Mesenchymal stem cell (in vitro differentiated cells and primary cell): ENCODE results near the gene GRAMD1B.

ENCODE experiments used
- DNase-seq: peaks from one replicate; pipeline ENCODE4 v3.0.0-alpha.2; 2013
- H2AFZ ChIP-seq: one replicate; pipeline ENCODE4 v1.6.1; 2013; ENCODE audit warnings: low read depth, mild to moderate bottlenecking, control low read depth, inconsistent platforms, low read length, moderate library complexity
- H2AK5ac ChIP-seq: 2 replicates; pipeline ENCODE4 v1.6.1; 2013; ENCODE audit warnings: low read length, moderate library complexity, mild to moderate bottlenecking, inconsistent platforms; ENCODE audit not compliant: severe bottlenecking
- H2BK120ac ChIP-seq: one replicate; pipeline ENCODE4 v1.6.1; 2013; ENCODE audit warnings: low read depth, mild to moderate bottlenecking, inconsistent platforms, low read length, moderate library complexity
- H2BK12ac ChIP-seq, 2 experiments: one replicate each; pipeline ENCODE4 v1.6.1; 2013; ENCODE audit warnings: inconsistent platforms in 2 of 2, low read length in 2 of 2, mild to moderate bottlenecking in 2 of 2, moderate library complexity in 2 of 2, control low read depth in 1 of 2
- H2BK15ac ChIP-seq: one replicate; pipeline ENCODE4 v1.6.1; 2013; ENCODE audit warnings: mild to moderate bottlenecking, low read depth, inconsistent platforms; ENCODE audit not compliant: poor library complexity, severe bottlenecking
- H2BK5ac ChIP-seq: 2 replicates; pipeline ENCODE4 v1.6.1; 2013; ENCODE audit warnings: low read depth, mild to moderate bottlenecking, low read length, control low read depth, inconsistent platforms; ENCODE audit not compliant: poor library complexity, severe bottlenecking
- H3K14ac ChIP-seq, 2 experiments: one replicate each; pipeline ENCODE4 v1.6.1; 2013; ENCODE audit warnings: inconsistent platforms in 2 of 2, low read length in 2 of 2, control low read depth in 1 of 2, mild to moderate bottlenecking in 1 of 2, moderate library complexity in 1 of 2
- H3K18ac ChIP-seq, 2 experiments: one replicate each; pipeline ENCODE4 v1.6.1; 2013; ENCODE audit warnings: inconsistent platforms in 2 of 2, low read length in 2 of 2, control low read depth in 1 of 2, low read depth in 1 of 2, mild to moderate bottlenecking in 1 of 2
- H3K23ac ChIP-seq, 2 experiments: one replicate each; pipeline ENCODE4 v1.6.1; 2013; ENCODE audit warnings: inconsistent platforms in 2 of 2, low read length in 2 of 2, mild to moderate bottlenecking in 2 of 2, moderate library complexity in 2 of 2, control low read depth in 1 of 2
- H3K27ac ChIP-seq: 2 replicates; pipeline ENCODE4 v1.5.1; 2013; ENCODE audit warnings: mild to moderate bottlenecking, moderate library complexity, low read length, control low read depth, inconsistent platforms; ENCODE audit not compliant: poor library complexity, severe bottlenecking
- H3K27me3 ChIP-seq, 2 experiments: 2 replicates each; pipeline versions ENCODE4 v1.6.1 to v1.7.0; 2013; ENCODE audit warnings: low read length in 2 of 2, mild to moderate bottlenecking in 2 of 2, moderate library complexity in 2 of 2, control low read depth in 1 of 2, inconsistent platforms in 1 of 2; ENCODE audit not compliant: control insufficient read depth in 1 of 2, insufficient read depth in 1 of 2
- H3K36me3 ChIP-seq, 2 experiments: 2 replicates each; pipeline versions ENCODE4 v1.6.1 to v1.7.0; 2013; ENCODE audit warnings: low read length in 2 of 2, control low read depth in 1 of 2, inconsistent platforms in 1 of 2, low read depth in 1 of 2, mild to moderate bottlenecking in 1 of 2; ENCODE audit not compliant: insufficient read depth in 2 of 2, control insufficient read depth in 1 of 2
- H3K4ac ChIP-seq, 2 experiments: one replicate each; pipeline ENCODE4 v1.6.1; 2013; ENCODE audit warnings: inconsistent platforms in 2 of 2, low read length in 2 of 2, mild to moderate bottlenecking in 2 of 2, moderate library complexity in 2 of 2, control low read depth in 1 of 2, low read depth in 1 of 2
- H3K4me1 ChIP-seq: 2 replicates; pipeline ENCODE4 v1.6.1; 2013; ENCODE audit warnings: low read depth, low read length, control low read depth; ENCODE audit not compliant: control insufficient read depth, insufficient read depth
- H3K4me2 ChIP-seq: 2 replicates; pipeline ENCODE4 v1.6.1; 2013; ENCODE audit warnings: low read length, mild to moderate bottlenecking, inconsistent platforms; ENCODE audit not compliant: poor library complexity, severe bottlenecking
- H3K4me3 ChIP-seq, 2 experiments: 2 replicates each; pipeline versions ENCODE4 v1.5.1 to v1.7.0; 2013; ENCODE audit warnings: low read length in 2 of 2, mild to moderate bottlenecking in 2 of 2, control low read depth in 1 of 2, low read depth in 1 of 2; ENCODE audit not compliant: insufficient read depth in 1 of 2
- H3K79me1 ChIP-seq: replicated peaks from 2 replicates; pipeline ENCODE4 v1.6.1; 2013; ENCODE audit warnings: mild to moderate bottlenecking, control low read depth, low read length, inconsistent platforms; ENCODE audit not compliant: poor library complexity, severe bottlenecking
- H3K9ac ChIP-seq: 2 replicates; pipeline ENCODE4 v1.7.0; 2013; ENCODE audit warnings: mild to moderate bottlenecking, low read length, moderate library complexity
- H3K9me3 ChIP-seq: 2 replicates; pipeline ENCODE4 v1.7.0; 2013; ENCODE audit warnings: mild to moderate bottlenecking, low read length; ENCODE audit not compliant: control insufficient read depth
- H4K8ac ChIP-seq: one replicate; pipeline ENCODE4 v1.6.1; 2013; ENCODE audit warnings: inconsistent platforms, mild to moderate bottlenecking, low read length, moderate library complexity
- H4K91ac ChIP-seq: one replicate; pipeline ENCODE4 v1.6.1; 2013; ENCODE audit warnings: mild to moderate bottlenecking, low read length, inconsistent platforms
- WGBS: methylation state at CpG from one replicate; pipeline ENCODE4 v1.1.7; 2013; ENCODE audit warnings: mixed read lengths; 5-methylcytosine and 5-hydroxymethylcytosine counted together

Gene GRAMD1B

GRCh38 chr11:123545726-123546270 is 115.7 kb downstream of the GRAMD1B start:
- 100% methylated on average over 3 of the region's 4 CpGs for WGBS
- Histone ChIP-seq H3K9me3 (no peaks in the 10 kb centered on the region), H4K91ac (no peak overlapping the region), H3K27me3 (no peaks in the 10 kb centered on the region), H3K4me3 (no peak overlapping the region), H3K18ac (no peak overlapping the region), H3K23ac (no peak overlapping the region), H2AFZ (no peak overlapping the region), H3K9ac (peak overlapping the region; percentile 54), H2BK15ac (no peak overlapping the region), H2BK120ac (no peak overlapping the region), H4K8ac (no peak overlapping the region), H3K36me3 (no peaks in the 10 kb centered on the region), H3K4ac (no peak overlapping the region), H3K14ac (no peak overlapping the region), H3K79me1 (peaks cover 3% of the 10 kb centered on the region), H2BK5ac (no peak overlapping the region), H2BK12ac (peak overlapping the region in 1 of 2 experiments; percentile 55), H3K4me1 (peaks cover 9% of the 10 kb centered on the region), H3K4me2 (no peak overlapping the region), H3K27ac (no peak overlapping the region), H2AK5ac (no peak overlapping the region)
- DNase-seq = no peak

- Histone ChIP-seq H3K4ac (no peak overlapping the region), H3K23ac (no peak overlapping the region), H3K36me3 (no peaks in the 10 kb centered on the region), H3K27me3 (no peaks in the 10 kb centered on the region), H3K79me1 (peaks cover 3% of the 10 kb centered on the region), H2BK12ac (no peak overlapping the region), H2BK5ac (no peak overlapping the region), H2BK15ac (no peak overlapping the region), H3K4me2 (no peak overlapping the region), H3K9me3 (no peaks in the 10 kb centered on the region), H3K4me3 (no peak overlapping the region), H4K91ac (no peak overlapping the region), H2AFZ (no peak overlapping the region), H3K14ac (no peak overlapping the region), H3K18ac (no peak overlapping the region), H2BK120ac (no peak overlapping the region), H3K9ac (peak overlapping the region; percentile 54), H3K27ac (no peak overlapping the region), H4K8ac (no peak overlapping the region), H2AK5ac (no peak overlapping the region), H3K4me1 (peaks cover 9% of the 10 kb centered on the region)
- no peak for DNase-seq
- whole genome bisulfite sequencing = 71% methylated on average over 2 of the region's 2 CpGs
These were observed 116.4 kb downstream of the GRAMD1B start for GRCh38 chr11:123546515-123546914.

- Histone ChIP-seq H2AFZ (no peak overlapping the region), H3K9ac (no peak overlapping the region), H3K23ac (no peak overlapping the region), H3K9me3 (no peaks in the 10 kb centered on the region), H3K4me3 (no peak overlapping the region), H3K36me3 (no peaks in the 10 kb centered on the region), H3K27me3 (no peaks in the 10 kb centered on the region), H3K14ac (no peak overlapping the region), H2BK15ac (no peak overlapping the region), H3K27ac (no peak overlapping the region), H2BK5ac (no peak overlapping the region), H4K8ac (no peak overlapping the region), H3K4me2 (no peak overlapping the region), H2BK12ac (no peak overlapping the region), H3K4me1 (peaks cover 9% of the 10 kb centered on the region), H3K79me1 (peaks cover 3% of the 10 kb centered on the region), H2AK5ac (no peak overlapping the region), H3K18ac (no peak overlapping the region), H4K91ac (no peak overlapping the region), H2BK120ac (no peak overlapping the region), H3K4ac (no peak overlapping the region)
- DNase-seq = no peak
These were observed 117.1 kb downstream of the GRAMD1B start for GRCh38 chr11:123547180-123547579.

- Histone ChIP-seq H3K4me1 (peaks cover 7% of the 10 kb centered on the region), H3K27ac (no peak overlapping the region), H3K9me3 (no peaks in the 10 kb centered on the region), H3K36me3 (no peaks in the 10 kb centered on the region), H3K14ac (no peak overlapping the region), H3K4me3 (no peak overlapping the region), H3K4ac (no peak overlapping the region), H3K79me1 (peaks cover 3% of the 10 kb centered on the region), H3K9ac (no peak overlapping the region), H2BK15ac (peak overlapping the region; percentile 86), H3K23ac (no peak overlapping the region), H4K91ac (no peak overlapping the region), H3K27me3 (no peaks in the 10 kb centered on the region), H2BK120ac (no peak overlapping the region), H2BK12ac (no peak overlapping the region), H3K18ac (no peak overlapping the region), H2AFZ (no peak overlapping the region), H4K8ac (no peak overlapping the region), H2AK5ac (no peak overlapping the region), H3K4me2 (no peak overlapping the region), H2BK5ac (no peak overlapping the region)
- no peak for DNase-seq
- WGBS = 75% methylated on average over 1 of the region's 4 CpGs
These were observed 118.7 kb downstream of the GRAMD1B start for GRCh38 chr11:123548774-123549173.
